Stimulated activated CD4-positive, alpha-beta T cell treated with anti-CD3 and anti-CD28 coated beads, Interleukin-1b, Interleukin-23, amount 100 ng/mL, for 24 hours (primary cell): ENCODE results near the gene TPO.

Source experiments
- DNase-seq, 4 experiments: peaks; one replicate each; pipeline ENCODE4 v3.0.0-alpha.2; 2020; ENCODE audit warnings: low read depth in 4 of 4, low spot score in 1 of 4

Gene TPO

GRCh38 chr2:1521191-1521877 lies 108.1 kb downstream of the TPO start:
- DNase-seq: no peak

- no peak for DNase-seq
Observed at GRCh38 chr2:1521878-1522830, 108.9 kb downstream of the TPO start.

- no peak for DNase-seq
Observed at GRCh38 chr2:1527153-1527992, 114.1 kb downstream of the TPO start.

- no peak for DNase-seq
Observed at GRCh38 chr2:1528273-1529064, 115.2 kb downstream of the TPO start.

- DNase-seq: no peak
Observed at GRCh38 chr2:1538663-1539062, 125.4 kb downstream of the TPO start.

- no peak for DNase-seq
Observed at GRCh38 chr2:1539441-1539840, 126.2 kb downstream of the TPO start.

GRCh38 chr2:1539973-1540372 lies 126.7 kb downstream of the TPO start:
- no peak for DNase-seq

GRCh38 chr2:1540481-1540880 lies 127.2 kb downstream of the TPO start:
- DNase-seq: no peak

- no peak for DNase-seq
Observed at GRCh38 chr2:1541040-1541439, 127.8 kb downstream of the TPO start.

GRCh38 chr2:1541819-1542475 lies 128.7 kb downstream of the TPO start:
- no peak for DNase-seq

GRCh38 chr2:1542971-1543370 lies 129.7 kb downstream of the TPO start:
- DNase-seq: no peak

GRCh38 chr2:1543776-1544477 lies 130.7 kb downstream of the TPO start:
- DNase-seq: no peak

GRCh38 chr2:1544478-1545069 lies 131.3 kb downstream of the TPO start:
- no peak for DNase-seq

GRCh38 chr2:1546023-1546591 lies 132.8 kb downstream of the TPO start:
- DNase-seq: peak in 2 of 4 experiments; percentile 15 to 26

GRCh38 chr2:1546901-1547300 lies 133.6 kb downstream of the TPO start:
- no peak for DNase-seq

- DNase-seq: no peak
Observed at GRCh38 chr2:1548910-1549673, 135.8 kb downstream of the TPO start.

- no peak for DNase-seq
Observed at GRCh38 chr2:1550076-1550475, 136.8 kb downstream of the TPO start.
